Hepatocyte (in vitro differentiated cells): ENCODE data around the gene RPP25L. TPM values are rescaled to one million over a fixed set of nuclear protein-coding genes. Genes with fewer than 3 reads are reported as not detected.
A peak's percentile ranks its signal among the peaks of the same experiment; 100 is the strongest.

Experiments used
- DNase-seq: peaks from one replicate; pipeline ENCODE4 v3.0.0-alpha.2; 2016; ENCODE audit warnings: low spot score
- H2AFZ ChIP-seq: fragments of 200-600 bp; sonication (generic); 2 replicates; pipeline ENCODE4 v1.6.0; 2016; ENCODE audit warnings: antibody characterized with exemption, mild to moderate bottlenecking
- H3K27ac ChIP-seq: fragments of 200-600 bp; sonication (generic); 2 replicates; pipeline ENCODE4 v1.5.1; 2016; ENCODE audit warnings: mild to moderate bottlenecking
- H3K27me3 ChIP-seq: fragments of 200-600 bp; sonication (generic); 2 replicates; pipeline ENCODE4 v1.6.1; 2016
- H3K36me3 ChIP-seq: fragments of 200-600 bp; sonication (generic); replicated peaks from 2 replicates; pipeline ENCODE4 v1.5.1; 2016; ENCODE audit warnings: low read depth; ENCODE audit not compliant: insufficient read depth
- H3K4me1 ChIP-seq: fragments of 200-600 bp; sonication (generic); 2 replicates; pipeline ENCODE4 v1.5.1; 2016; ENCODE audit warnings: mild to moderate bottlenecking, moderate library complexity; ENCODE audit not compliant: insufficient read depth
- H3K4me2 ChIP-seq: fragments of 200-600 bp; sonication (generic); 2 replicates; pipeline ENCODE4 v1.6.0; 2016
- H3K4me3 ChIP-seq: fragments of 200-600 bp; sonication (generic); 2 replicates; pipeline ENCODE4 v1.5.1; 2016; ENCODE audit warnings: mild to moderate bottlenecking
- H3K79me2 ChIP-seq: fragments of 200-600 bp; sonication (generic); 2 replicates; pipeline ENCODE4 v1.6.0; 2017; ENCODE audit warnings: mild to moderate bottlenecking
- H3K9me2 ChIP-seq: fragments of 200-600 bp; sonication (generic); replicated peaks from 2 replicates; pipeline ENCODE4 v1.6.0; 2017; ENCODE audit warnings: mild to moderate bottlenecking; ENCODE audit not compliant: insufficient read depth
- H3K9me3 ChIP-seq: fragments of 200-600 bp; sonication (generic); 2 replicates; pipeline ENCODE4 v1.5.1; 2016; ENCODE audit warnings: low read depth, mild to moderate bottlenecking
- H4K20me1 ChIP-seq: fragments of 200-600 bp; sonication (generic); 2 replicates; pipeline ENCODE4 v1.6.0; 2016; ENCODE audit warnings: mild to moderate bottlenecking; ENCODE audit not compliant: insufficient read depth, poor library complexity, severe bottlenecking
- EZH2 ChIP-seq: fragments of 200-600 bp; sonication (generic); IDR thresholded peaks from 2 replicates; pipeline ENCODE4 v1.6.1; 2016; ENCODE audit warnings: antibody characterized with exemption, mild to moderate bottlenecking, borderline replicate concordance
- EZH2phosphoT487 ChIP-seq: fragments of 200-600 bp; sonication (generic); IDR thresholded peaks from one replicate; pipeline ENCODE4 v1.6.1; 2018; ENCODE audit warnings: antibody characterized with exemption, mild to moderate bottlenecking, low read depth, moderate library complexity; ENCODE audit not compliant: unreplicated experiment, severe bottlenecking
- WGBS: methylation state at CpG from one replicate; pipeline ENCODE4 v1.1.6; 2016; ENCODE audit warnings: low lambda C conversion rate; ENCODE audit errors: missing lambda C conversion rate; 5-methylcytosine and 5-hydroxymethylcytosine counted together
- polyA plus RNA-seq: library from polyadenylated mRNA; unstranded; fragments of >200 nt; fragmentation: Nextera tagmentation; extraction: Ambion mirVana; gene quantifications from 2 replicates; pipeline ENCODE4 v1.2.1, GENCODE V29; 2016
- total RNA-seq: library from RNA; depleted of rRNA; stranded (reverse); fragments of >200 nt; gene quantifications from 2 replicates; pipeline ENCODE4 v1.2.3, GENCODE V29; 2014
- TF ChIP-seq, protein P1 (sequence below): fragments of 200-600 bp; sonication (generic); IDR thresholded peaks from 2 replicates; pipeline ENCODE4 v1.5.1; 2016; ENCODE audit warnings: antibody characterized with exemption, mild to moderate bottlenecking; ENCODE audit not compliant: poor library complexity

The RPP25L gene
- total and polyA plus RNA-seq, 2 experiments from 2014 or later = 30.0 to 35.7 TPM

- no peak for DNase-seq
- peak; percentile 17 for TF ChIP-seq EZH2phosphoT487
- TF ChIP-seq, protein P1, sequence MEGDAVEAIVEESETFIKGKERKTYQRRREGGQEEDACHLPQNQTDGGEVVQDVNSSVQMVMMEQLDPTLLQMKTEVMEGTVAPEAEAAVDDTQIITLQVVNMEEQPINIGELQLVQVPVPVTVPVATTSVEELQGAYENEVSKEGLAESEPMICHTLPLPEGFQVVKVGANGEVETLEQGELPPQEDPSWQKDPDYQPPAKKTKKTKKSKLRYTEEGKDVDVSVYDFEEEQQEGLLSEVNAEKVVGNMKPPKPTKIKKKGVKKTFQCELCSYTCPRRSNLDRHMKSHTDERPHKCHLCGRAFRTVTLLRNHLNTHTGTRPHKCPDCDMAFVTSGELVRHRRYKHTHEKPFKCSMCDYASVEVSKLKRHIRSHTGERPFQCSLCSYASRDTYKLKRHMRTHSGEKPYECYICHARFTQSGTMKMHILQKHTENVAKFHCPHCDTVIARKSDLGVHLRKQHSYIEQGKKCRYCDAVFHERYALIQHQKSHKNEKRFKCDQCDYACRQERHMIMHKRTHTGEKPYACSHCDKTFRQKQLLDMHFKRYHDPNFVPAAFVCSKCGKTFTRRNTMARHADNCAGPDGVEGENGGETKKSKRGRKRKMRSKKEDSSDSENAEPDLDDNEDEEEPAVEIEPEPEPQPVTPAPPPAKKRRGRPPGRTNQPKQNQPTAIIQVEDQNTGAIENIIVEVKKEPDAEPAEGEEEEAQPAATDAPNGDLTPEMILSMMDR = no peak
- peak; percentile 86 for TF ChIP-seq EZH2
- Histone ChIP-seq H3K79me2 (peaks cover 2% of the 10 kb centered on the region), H3K9me2 (no peaks in the 10 kb centered on the region), H3K9me3 (no peaks in the 10 kb centered on the region), H3K27ac (no peak overlapping the region), H4K20me1 (no peaks in the 10 kb centered on the region), H3K4me2 (no peak overlapping the region), H2AFZ (no peak overlapping the region), H3K27me3 (peaks cover 66% of the 10 kb centered on the region), H3K4me1 (peaks cover under 1% of the 10 kb centered on the region), H3K36me3 (no peaks in the 10 kb centered on the region), H3K4me3 (no peak overlapping the region)
- 26% methylated on average over 37 of the region's 39 CpGs for WGBS
Measured at GRCh38 chr9:34624475-34625185, 12.7 kb upstream of the RPP25L start.

DNA sequence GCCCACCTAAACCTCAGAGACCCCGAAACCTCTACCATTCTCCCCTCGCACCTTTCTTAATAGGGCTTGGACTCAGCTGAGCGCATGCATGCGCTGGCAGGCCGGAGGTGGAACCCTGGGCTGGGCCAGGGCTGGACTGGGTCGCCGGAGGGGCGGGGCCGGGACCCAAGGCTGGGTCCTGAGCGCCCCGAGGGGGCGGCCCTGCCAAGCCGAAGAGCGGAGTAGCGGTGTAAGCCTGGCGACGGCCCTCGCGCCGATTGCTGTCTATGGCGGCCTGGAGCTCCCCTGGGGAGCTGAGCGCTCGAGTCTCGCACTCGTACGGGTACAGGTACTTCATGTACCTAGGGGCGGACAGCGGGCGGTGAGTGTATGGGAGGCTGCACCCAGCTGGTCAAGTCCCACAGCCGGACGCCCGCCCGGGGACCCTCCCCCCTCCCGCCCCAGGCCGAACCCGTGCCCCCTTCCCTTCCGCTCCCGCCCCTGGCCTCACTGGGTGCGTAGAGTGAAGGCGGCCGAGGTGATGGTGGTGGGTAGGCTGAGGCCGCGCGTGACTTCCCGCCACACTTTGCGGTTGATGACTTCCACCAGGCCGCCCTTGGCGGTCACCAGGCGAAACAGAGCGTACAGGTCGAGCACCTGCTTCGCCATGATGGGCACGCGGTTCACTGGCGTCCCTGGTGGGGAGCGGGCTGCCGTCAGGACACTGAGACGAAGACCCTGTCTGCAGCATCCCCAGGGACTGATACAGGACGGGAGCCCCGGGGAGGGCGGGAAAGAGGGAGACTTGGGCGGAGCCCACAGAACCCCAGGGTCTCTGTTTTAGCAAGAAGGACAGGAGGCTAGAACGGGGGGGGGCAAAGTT is 11.7 kb upstream of the RPP25L start:
- Histone ChIP-seq H3K4me1 (peaks cover 5% of the 10 kb centered on the region), H3K27me3 (peaks cover 60% of the 10 kb centered on the region), H3K79me2 (peaks cover 10% of the 10 kb centered on the region), H3K9me3 (no peaks in the 10 kb centered on the region), H3K9me2 (no peaks in the 10 kb centered on the region), H3K4me2 (no peak overlapping the region), H3K27ac (no peak overlapping the region), H3K36me3 (no peaks in the 10 kb centered on the region), H4K20me1 (no peaks in the 10 kb centered on the region), H2AFZ (no peak overlapping the region), H3K4me3 (no peak overlapping the region)
- WGBS = 91% methylated on average over 39 of the region's 63 CpGs
- no peak for TF ChIP-seq EZH2phosphoT487
- no peak for DNase-seq

GRCh38 chr9:34620061-34620994 is 8.4 kb upstream of the RPP25L start, which contains the start of gene DCTN3:
TSS of gene DCTN3 (minus strand) at chr9:34620495. CDS start at chr9:34620464, 31 bp downstream.
- H3K79me2 ChIP-seq = peaks cover 10% of the 10 kb centered on the region
- H3K4me1 ChIP-seq = peaks cover 5% of the 10 kb centered on the region
- H2AFZ ChIP-seq = peak within 1 kb of the TSS; percentile 86
- no peaks in the 10 kb centered on the region for H3K36me3 ChIP-seq
- peaks cover 27% of the 10 kb centered on the region for H3K27me3 ChIP-seq
- TF ChIP-seq EZH2 = no peak
- TF ChIP-seq, protein P1 = no peak
- TF ChIP-seq EZH2phosphoT487 = no peak
- 8% methylated on average over 43 of the region's 43 CpGs for WGBS
- DNase-seq = peak; percentile 97
- no peaks in the 10 kb centered on the region for H4K20me1 ChIP-seq
- H3K4me2 ChIP-seq = peak within 1 kb of the TSS; percentile 82
- no peaks in the 10 kb centered on the region for H3K9me3 ChIP-seq
- H3K9me2 ChIP-seq = no peaks in the 10 kb centered on the region
- H3K27ac ChIP-seq = no peak within 1 kb of the TSS
- H3K4me3 ChIP-seq = peak within 1 kb of the TSS; percentile 50
